Measurements from ENCODE around the gene PPP4R3B. TPM values are rescaled to one million over a fixed set of nuclear protein-coding genes. Genes with fewer than 3 reads are reported as not detected.
"Not testable (repeated sequence)": the region's sequence is repeated elsewhere in the genome, so short reads cannot be mapped to it uniquely, and the experiment has no call there.

Gene PPP4R3B
- total RNA-seq, 6 experiments from 2014 or later, result 34.3 to 62.4 (median 37.8) TPM

GRCh38 chr2:55556809-55557208 lies 60.6 kb downstream of the PPP4R3B start:
- Histone ChIP-seq H3K36me3 (peaks cover 0 to 61% (median 27%) of the 10 kb centered on the region in 4 donors), H3K27ac (no peak overlapping the region), H3K9me3 (no peaks in the 10 kb centered on the region), H3K4me3 (no peak overlapping the region), H3K27me3 (no peaks in the 10 kb centered on the region), H3K4me1 (no peaks in the 10 kb centered on the region)
- no peak for DNase-seq
- intact Hi-C loops (cut with DNase I), result no loop called here
- TF ChIP-seq, protein P1, sequence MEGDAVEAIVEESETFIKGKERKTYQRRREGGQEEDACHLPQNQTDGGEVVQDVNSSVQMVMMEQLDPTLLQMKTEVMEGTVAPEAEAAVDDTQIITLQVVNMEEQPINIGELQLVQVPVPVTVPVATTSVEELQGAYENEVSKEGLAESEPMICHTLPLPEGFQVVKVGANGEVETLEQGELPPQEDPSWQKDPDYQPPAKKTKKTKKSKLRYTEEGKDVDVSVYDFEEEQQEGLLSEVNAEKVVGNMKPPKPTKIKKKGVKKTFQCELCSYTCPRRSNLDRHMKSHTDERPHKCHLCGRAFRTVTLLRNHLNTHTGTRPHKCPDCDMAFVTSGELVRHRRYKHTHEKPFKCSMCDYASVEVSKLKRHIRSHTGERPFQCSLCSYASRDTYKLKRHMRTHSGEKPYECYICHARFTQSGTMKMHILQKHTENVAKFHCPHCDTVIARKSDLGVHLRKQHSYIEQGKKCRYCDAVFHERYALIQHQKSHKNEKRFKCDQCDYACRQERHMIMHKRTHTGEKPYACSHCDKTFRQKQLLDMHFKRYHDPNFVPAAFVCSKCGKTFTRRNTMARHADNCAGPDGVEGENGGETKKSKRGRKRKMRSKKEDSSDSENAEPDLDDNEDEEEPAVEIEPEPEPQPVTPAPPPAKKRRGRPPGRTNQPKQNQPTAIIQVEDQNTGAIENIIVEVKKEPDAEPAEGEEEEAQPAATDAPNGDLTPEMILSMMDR (IDR thresholded peaks at IDR 0.05), result no peak
- no peak for TF ChIP-seq POLR2A (IDR thresholded peaks at IDR 0.05)
- WGBS (ENCODE audit: insufficient coverage, low coverage, low lambda C conversion rate, missing lambda C conversion rate), result 94% methylated on average over 9 of the region's 9 CpGs
- no peak for ATAC-seq

- ATAC-seq, result peak in 1 of 4 donors; percentile 37
- intact Hi-C loops (cut with DNase I), result no loop called here
- peaks cover 0 to 58% (median 23%) of the 10 kb centered on the region in 4 donors for H3K36me3 ChIP-seq
- no peak overlapping the region for H3K27ac ChIP-seq
- no peaks in the 10 kb centered on the region for H3K4me1 ChIP-seq
- DNase-seq, result no peak
- no peaks in the 10 kb centered on the region for H3K27me3 ChIP-seq
- no peaks in the 10 kb centered on the region for H3K9me3 ChIP-seq
- no peak for TF ChIP-seq POLR2A (IDR thresholded peaks at IDR 0.05)
- TF ChIP-seq, protein P1 (IDR thresholded peaks at IDR 0.05), result no peak
- H3K4me3 ChIP-seq, result no peak overlapping the region
These were observed 61.4 kb downstream of the PPP4R3B start for GRCh38 chr2:55555977-55556376.

GRCh38 chr2:55553321-55553720 lies 64.1 kb downstream of the PPP4R3B start:
- TF ChIP-seq POLR2A (IDR thresholded peaks at IDR 0.05), result no peak
- TF ChIP-seq, protein P1 (IDR thresholded peaks at IDR 0.05), result no peak
- Histone ChIP-seq H3K4me3 (no peak overlapping the region), H3K9me3 (no peaks in the 10 kb centered on the region), H3K27me3 (no peaks in the 10 kb centered on the region), H3K36me3 (peaks cover 0 to 55% (median 19%) of the 10 kb centered on the region in 4 donors), H3K4me1 (no peaks in the 10 kb centered on the region), H3K27ac (no peak overlapping the region)
- ATAC-seq, result no peak
- WGBS (ENCODE audit: insufficient coverage, low coverage, low lambda C conversion rate, missing lambda C conversion rate), result 97% methylated on average over 3 of the region's 3 CpGs
- intact Hi-C loops (cut with DNase I), result no loop called here
- no peak for DNase-seq

DNA sequence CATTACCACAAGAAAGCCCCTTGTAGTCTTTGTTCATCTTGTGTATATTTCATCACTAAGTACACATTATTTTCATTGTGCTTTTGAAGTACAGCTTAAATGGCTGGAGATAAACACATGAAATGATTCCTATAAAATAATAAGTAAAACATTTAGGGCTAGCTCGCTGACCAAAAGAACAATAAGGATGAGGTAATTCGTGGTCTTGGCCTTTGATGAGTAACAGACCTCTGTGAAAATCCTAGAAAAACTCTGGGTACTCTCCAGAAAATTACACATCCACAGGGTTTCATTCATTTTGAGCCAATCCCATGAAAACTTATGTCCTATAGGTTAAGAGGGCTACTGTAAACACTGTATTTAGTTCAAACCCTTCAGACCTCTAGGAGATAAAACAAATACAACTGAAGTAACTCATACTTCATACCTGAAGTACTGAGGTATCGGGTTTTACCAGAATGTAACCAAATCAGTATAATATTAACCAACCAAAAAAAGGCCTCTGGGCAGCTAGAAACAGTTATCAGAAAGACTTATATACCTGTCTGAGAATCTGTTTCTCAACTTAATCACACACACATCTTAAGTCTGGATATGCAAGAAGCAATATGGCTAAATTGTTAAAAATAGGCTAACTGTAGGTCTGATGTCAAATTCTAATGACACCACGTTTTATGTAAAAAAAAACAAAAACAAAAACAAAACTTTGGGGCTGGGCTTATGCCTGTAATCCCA lies 66.9 kb downstream of the PPP4R3B start:
- no peak overlapping the region for H3K4me3 ChIP-seq
- no peaks in the 10 kb centered on the region for H3K27me3 ChIP-seq
- ATAC-seq (no peak), DNase-seq (no peak)
- TF ChIP-seq, protein P1 (IDR thresholded peaks at IDR 0.05), result no peak
- TF ChIP-seq POLR2A (IDR thresholded peaks at IDR 0.05), result no peak
- H3K36me3 ChIP-seq, result peaks cover 0 to 29% (median 2%) of the 10 kb centered on the region in 4 donors
- 90% methylated on average over 4 of the region's 4 CpGs for WGBS (ENCODE audit: insufficient coverage, low coverage, low lambda C conversion rate, missing lambda C conversion rate)
- H3K4me1 ChIP-seq, result no peaks in the 10 kb centered on the region
- intact Hi-C loops (cut with DNase I), result no loop called here
- H3K9me3 ChIP-seq, result no peaks in the 10 kb centered on the region
- no peak overlapping the region for H3K27ac ChIP-seq

DNA sequence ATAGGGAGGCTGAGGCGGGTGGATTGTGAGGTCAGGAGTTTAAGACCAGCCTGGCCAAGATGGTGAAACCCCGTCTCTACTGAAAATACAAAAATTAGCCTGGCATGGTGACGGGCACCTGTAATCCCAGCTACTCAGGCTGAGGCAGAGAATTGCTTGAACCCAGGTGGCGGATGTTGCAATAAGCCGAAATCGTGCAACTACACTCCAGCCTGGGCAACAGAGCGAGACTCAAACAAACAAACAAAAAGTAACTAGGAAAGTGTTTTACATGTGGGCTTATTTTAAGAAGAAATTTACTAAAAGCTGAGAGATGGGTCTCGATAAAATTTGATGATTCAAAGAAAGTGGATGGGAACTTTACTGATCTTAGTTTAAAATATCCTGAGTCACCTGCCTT lies 69.7 kb downstream of the PPP4R3B start:
- H3K4me1 ChIP-seq; ATAC-seq; H3K9me3 ChIP-seq; H3K27ac ChIP-seq; H3K4me3 ChIP-seq; H3K27me3 ChIP-seq; intact Hi-C loops (cut with DNase I); DNase-seq: not testable (repeated sequence)
- H3K36me3 ChIP-seq, result peaks cover 0 to 26% (median 2%) of the 10 kb centered on the region in 4 donors
- 89% methylated on average over 8 of the region's 8 CpGs for WGBS (ENCODE audit: insufficient coverage, low coverage, low lambda C conversion rate, missing lambda C conversion rate)

Measured in right lobe of liver (tissue), 6 donors.